ENCODE data around the gene MRPS10. TPM values are rescaled to one million over a fixed set of nuclear protein-coding genes. Genes with fewer than 3 reads are reported as not detected.

MRPS10 gene
- total and polyA plus RNA-seq, 4 donors: 20.1 to 26.8 (median 23.9) TPM

DNA sequence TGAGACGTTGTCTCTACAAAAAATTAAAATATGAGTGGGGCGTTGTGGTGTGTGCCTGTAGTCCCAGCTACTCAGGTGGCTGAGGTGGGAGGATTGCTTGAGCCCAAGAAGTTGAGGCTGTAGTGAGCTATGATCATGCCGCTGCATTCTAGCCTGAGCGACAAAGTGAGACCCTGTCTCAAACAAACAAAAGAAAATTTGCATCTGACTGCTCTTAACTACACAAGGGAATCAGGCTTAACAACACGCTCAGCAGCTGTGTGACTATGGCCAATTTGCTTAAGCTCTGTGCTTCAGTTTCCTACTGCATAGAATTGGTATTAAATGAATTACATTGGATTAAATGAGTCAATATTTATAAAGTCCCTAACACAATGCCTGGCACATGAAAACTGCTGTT is 24.3 kb upstream of the MRPS10 start:
- no peak for DNase-seq (ENCODE audit: low spot score)
- H3K9ac ChIP-seq (ENCODE audit: low read depth in 1 of 2, low read length in 2 of 2): no peak overlapping the region
- peaks cover 0 to 2% (median 0%) of the 10 kb centered on the region in 4 donors for H3K36me3 ChIP-seq (ENCODE audit: control insufficient read depth in 4 of 4, insufficient read depth in 3 of 4, low read depth in 1 of 4, low read length in 3 of 4)
- H3K27me3 ChIP-seq (ENCODE audit: control insufficient read depth in 4 of 4, insufficient read depth in 4 of 4, low read length in 3 of 4): no peaks in the 10 kb centered on the region
- H3K4me1 ChIP-seq (ENCODE audit: control insufficient read depth in 4 of 4, insufficient read depth in 4 of 4, low read length in 3 of 4): no peaks in the 10 kb centered on the region
- no peak overlapping the region for H3K27ac ChIP-seq (ENCODE audit: low read depth in 1 of 2, low read length in 2 of 2)
- TF ChIP-seq HNF4A (conservative IDR thresholded peaks at IDR 0.05): no peak
- no peak for TF ChIP-seq JUND (IDR thresholded peaks at IDR 0.05)
- no peak for TF ChIP-seq RXRA (IDR thresholded peaks at IDR 0.05)
- TF ChIP-seq, protein P1, sequence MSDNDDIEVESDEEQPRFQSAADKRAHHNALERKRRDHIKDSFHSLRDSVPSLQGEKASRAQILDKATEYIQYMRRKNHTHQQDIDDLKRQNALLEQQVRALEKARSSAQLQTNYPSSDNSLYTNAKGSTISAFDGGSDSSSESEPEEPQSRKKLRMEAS (IDR thresholded peaks at IDR 0.05): no peak
- H3K9me3 ChIP-seq (ENCODE audit: control insufficient read depth in 4 of 4, low read length in 3 of 4): no peaks in the 10 kb centered on the region
- WGBS: 95% methylated on average over 5 of the region's 5 CpGs
- H3K4me3 ChIP-seq (ENCODE audit: low read depth in 1 of 3, low read length in 3 of 3): no peak overlapping the region

DNA sequence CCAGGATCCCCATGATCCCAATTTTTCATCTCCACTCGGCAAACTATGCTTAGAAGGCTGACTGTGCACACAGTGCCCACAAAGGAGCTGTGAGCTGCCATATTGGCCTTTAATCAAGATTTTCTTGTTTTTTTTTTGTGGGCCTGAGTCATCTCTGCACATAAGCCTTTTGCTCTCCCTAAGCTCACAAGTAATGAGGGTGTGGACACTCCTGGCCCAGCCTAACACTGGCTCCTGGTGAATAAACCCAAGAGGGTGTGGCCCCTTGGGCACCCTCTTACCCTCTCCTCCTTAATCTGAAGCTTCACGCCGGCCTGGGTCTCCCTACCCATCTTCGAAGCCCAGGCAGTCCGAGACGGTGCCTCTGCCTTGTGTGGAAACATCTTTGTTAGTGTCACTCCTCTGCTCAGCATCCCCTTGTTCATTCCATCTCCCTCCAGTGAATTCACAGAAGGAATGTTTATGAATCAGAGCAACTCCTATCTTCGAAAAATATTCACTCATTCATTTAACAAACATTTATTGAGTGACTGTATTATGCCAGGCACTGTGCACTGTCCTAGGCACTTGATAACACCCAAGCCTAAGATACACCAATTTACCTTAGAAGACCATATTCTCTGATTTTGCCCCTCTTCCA is 22.2 kb upstream of the MRPS10 start:
- no peak for DNase-seq (ENCODE audit: low spot score)
- H3K9ac ChIP-seq (ENCODE audit: low read depth in 1 of 2, low read length in 2 of 2): no peak overlapping the region
- no peak overlapping the region for H3K4me3 ChIP-seq (ENCODE audit: low read depth in 1 of 3, low read length in 3 of 3)
- WGBS: 92% methylated on average over 7 of the region's 7 CpGs
- no peaks in the 10 kb centered on the region for H3K9me3 ChIP-seq (ENCODE audit: control insufficient read depth in 4 of 4, low read length in 3 of 4)
- no peaks in the 10 kb centered on the region for H3K27me3 ChIP-seq (ENCODE audit: control insufficient read depth in 4 of 4, insufficient read depth in 4 of 4, low read length in 3 of 4)
- H3K4me1 ChIP-seq (ENCODE audit: control insufficient read depth in 4 of 4, insufficient read depth in 4 of 4, low read length in 3 of 4): no peaks in the 10 kb centered on the region
- peaks cover 0 to 2% (median 0%) of the 10 kb centered on the region in 4 donors for H3K36me3 ChIP-seq (ENCODE audit: control insufficient read depth in 4 of 4, insufficient read depth in 3 of 4, low read depth in 1 of 4, low read length in 3 of 4)
- no peak overlapping the region for H3K27ac ChIP-seq (ENCODE audit: low read depth in 1 of 2, low read length in 2 of 2)
- no peak for TF ChIP-seq JUND (IDR thresholded peaks at IDR 0.05)
- TF ChIP-seq, protein P2, sequence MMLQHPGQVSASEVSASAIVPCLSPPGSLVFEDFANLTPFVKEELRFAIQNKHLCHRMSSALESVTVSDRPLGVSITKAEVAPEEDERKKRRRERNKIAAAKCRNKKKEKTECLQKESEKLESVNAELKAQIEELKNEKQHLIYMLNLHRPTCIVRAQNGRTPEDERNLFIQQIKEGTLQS (IDR thresholded peaks at IDR 0.05): no peak
- TF ChIP-seq, protein P1 (IDR thresholded peaks at IDR 0.05): no peak
- no peak for TF ChIP-seq RAD21 (IDR thresholded peaks at IDR 0.05)
- TF ChIP-seq FOXA1 (IDR thresholded peaks at IDR 0.05): no peak
- TF ChIP-seq YY1 (IDR thresholded peaks at IDR 0.05): no peak
- no peak for TF ChIP-seq EGR1 (IDR thresholded peaks at IDR 0.05; ENCODE audit: low read depth in 2 of 2)
- TF ChIP-seq, protein P3, sequence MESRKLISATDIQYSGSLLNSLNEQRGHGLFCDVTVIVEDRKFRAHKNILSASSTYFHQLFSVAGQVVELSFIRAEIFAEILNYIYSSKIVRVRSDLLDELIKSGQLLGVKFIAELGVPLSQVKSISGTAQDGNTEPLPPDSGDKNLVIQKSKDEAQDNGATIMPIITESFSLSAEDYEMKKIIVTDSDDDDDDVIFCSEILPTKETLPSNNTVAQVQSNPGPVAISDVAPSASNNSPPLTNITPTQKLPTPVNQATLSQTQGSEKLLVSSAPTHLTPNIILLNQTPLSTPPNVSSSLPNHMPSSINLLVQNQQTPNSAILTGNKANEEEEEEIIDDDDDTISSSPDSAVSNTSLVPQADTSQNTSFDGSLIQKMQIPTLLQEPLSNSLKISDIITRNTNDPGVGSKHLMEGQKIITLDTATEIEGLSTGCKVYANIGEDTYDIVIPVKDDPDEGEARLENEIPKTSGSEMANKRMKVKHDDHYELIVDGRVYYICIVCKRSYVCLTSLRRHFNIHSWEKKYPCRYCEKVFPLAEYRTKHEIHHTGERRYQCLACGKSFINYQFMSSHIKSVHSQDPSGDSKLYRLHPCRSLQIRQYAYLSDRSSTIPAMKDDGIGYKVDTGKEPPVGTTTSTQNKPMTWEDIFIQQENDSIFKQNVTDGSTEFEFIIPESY (IDR thresholded peaks at IDR 0.05): no peak
- TF ChIP-seq, protein P4, sequence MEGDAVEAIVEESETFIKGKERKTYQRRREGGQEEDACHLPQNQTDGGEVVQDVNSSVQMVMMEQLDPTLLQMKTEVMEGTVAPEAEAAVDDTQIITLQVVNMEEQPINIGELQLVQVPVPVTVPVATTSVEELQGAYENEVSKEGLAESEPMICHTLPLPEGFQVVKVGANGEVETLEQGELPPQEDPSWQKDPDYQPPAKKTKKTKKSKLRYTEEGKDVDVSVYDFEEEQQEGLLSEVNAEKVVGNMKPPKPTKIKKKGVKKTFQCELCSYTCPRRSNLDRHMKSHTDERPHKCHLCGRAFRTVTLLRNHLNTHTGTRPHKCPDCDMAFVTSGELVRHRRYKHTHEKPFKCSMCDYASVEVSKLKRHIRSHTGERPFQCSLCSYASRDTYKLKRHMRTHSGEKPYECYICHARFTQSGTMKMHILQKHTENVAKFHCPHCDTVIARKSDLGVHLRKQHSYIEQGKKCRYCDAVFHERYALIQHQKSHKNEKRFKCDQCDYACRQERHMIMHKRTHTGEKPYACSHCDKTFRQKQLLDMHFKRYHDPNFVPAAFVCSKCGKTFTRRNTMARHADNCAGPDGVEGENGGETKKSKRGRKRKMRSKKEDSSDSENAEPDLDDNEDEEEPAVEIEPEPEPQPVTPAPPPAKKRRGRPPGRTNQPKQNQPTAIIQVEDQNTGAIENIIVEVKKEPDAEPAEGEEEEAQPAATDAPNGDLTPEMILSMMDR (IDR thresholded peaks at IDR 0.05; ENCODE audit: low read depth, low read length, missing input control): no peak
- TF ChIP-seq, protein P5, sequence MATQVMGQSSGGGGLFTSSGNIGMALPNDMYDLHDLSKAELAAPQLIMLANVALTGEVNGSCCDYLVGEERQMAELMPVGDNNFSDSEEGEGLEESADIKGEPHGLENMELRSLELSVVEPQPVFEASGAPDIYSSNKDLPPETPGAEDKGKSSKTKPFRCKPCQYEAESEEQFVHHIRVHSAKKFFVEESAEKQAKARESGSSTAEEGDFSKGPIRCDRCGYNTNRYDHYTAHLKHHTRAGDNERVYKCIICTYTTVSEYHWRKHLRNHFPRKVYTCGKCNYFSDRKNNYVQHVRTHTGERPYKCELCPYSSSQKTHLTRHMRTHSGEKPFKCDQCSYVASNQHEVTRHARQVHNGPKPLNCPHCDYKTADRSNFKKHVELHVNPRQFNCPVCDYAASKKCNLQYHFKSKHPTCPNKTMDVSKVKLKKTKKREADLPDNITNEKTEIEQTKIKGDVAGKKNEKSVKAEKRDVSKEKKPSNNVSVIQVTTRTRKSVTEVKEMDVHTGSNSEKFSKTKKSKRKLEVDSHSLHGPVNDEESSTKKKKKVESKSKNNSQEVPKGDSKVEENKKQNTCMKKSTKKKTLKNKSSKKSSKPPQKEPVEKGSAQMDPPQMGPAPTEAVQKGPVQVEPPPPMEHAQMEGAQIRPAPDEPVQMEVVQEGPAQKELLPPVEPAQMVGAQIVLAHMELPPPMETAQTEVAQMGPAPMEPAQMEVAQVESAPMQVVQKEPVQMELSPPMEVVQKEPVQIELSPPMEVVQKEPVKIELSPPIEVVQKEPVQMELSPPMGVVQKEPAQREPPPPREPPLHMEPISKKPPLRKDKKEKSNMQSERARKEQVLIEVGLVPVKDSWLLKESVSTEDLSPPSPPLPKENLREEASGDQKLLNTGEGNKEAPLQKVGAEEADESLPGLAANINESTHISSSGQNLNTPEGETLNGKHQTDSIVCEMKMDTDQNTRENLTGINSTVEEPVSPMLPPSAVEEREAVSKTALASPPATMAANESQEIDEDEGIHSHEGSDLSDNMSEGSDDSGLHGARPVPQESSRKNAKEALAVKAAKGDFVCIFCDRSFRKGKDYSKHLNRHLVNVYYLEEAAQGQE (IDR thresholded peaks at IDR 0.05): no peak
